Endodermal cell (in vitro differentiated cells): ENCODE data around the gene NT5DC1. TPM values are rescaled to one million over a fixed set of nuclear protein-coding genes. Genes with fewer than 3 reads are reported as not detected.

Experiments
- DNase-seq: peaks from one replicate; pipeline ENCODE4 v3.0.0-alpha.2; 2017
- H3K27ac ChIP-seq: 2 replicates; pipeline ENCODE4 v1.5.1; 2013; ENCODE audit warnings: mild to moderate bottlenecking, low read depth, low read length, moderate library complexity
- H3K27me3 ChIP-seq: 2 replicates; pipeline ENCODE4 v1.6.1; 2013; ENCODE audit warnings: mild to moderate bottlenecking, low read length, moderate library complexity; ENCODE audit not compliant: insufficient read depth, control insufficient read depth, poor library complexity, severe bottlenecking
- H3K36me3 ChIP-seq: 2 replicates; pipeline ENCODE4 v1.7.0; 2013; ENCODE audit warnings: mild to moderate bottlenecking, low read length, moderate library complexity; ENCODE audit not compliant: control insufficient read depth, insufficient read depth
- H3K4me1 ChIP-seq: one replicate; pipeline ENCODE4 v1.7.0; 2013; ENCODE audit warnings: low read length; ENCODE audit not compliant: control insufficient read depth, insufficient read depth
- H3K4me3 ChIP-seq: 2 replicates; pipeline ENCODE4 v1.5.1; 2013; ENCODE audit warnings: mild to moderate bottlenecking, low read length, moderate library complexity
- H3K9ac ChIP-seq: 2 replicates; pipeline ENCODE4 v1.6.1; 2013; ENCODE audit warnings: mild to moderate bottlenecking, low read length, moderate library complexity; ENCODE audit not compliant: poor library complexity, severe bottlenecking; ENCODE audit errors: extremely low read depth
- H3K9me3 ChIP-seq: 2 replicates; pipeline ENCODE4 v1.6.1; 2013; ENCODE audit warnings: mild to moderate bottlenecking, low read length, moderate library complexity; ENCODE audit not compliant: control insufficient read depth
- H3K27ac Mint-ChIP-seq: 2 replicates; pipeline ENCODE4 v1.8.0; 2020; ENCODE audit warnings: mixed read lengths
- H3K27me3 Mint-ChIP-seq: 2 replicates; pipeline ENCODE4 v1.8.0; 2021; ENCODE audit warnings: mild to moderate bottlenecking, mixed read lengths; ENCODE audit not compliant: insufficient read depth
- H3K36me3 Mint-ChIP-seq: 2 replicates; pipeline ENCODE4 v1.8.0; 2020; ENCODE audit warnings: low read depth, mixed read lengths
- H3K4me1 Mint-ChIP-seq: 2 replicates; pipeline ENCODE4 v1.8.0; 2020; ENCODE audit warnings: mixed read lengths
- H3K4me3 Mint-ChIP-seq: 2 replicates; pipeline ENCODE4 v1.8.0; 2020; ENCODE audit warnings: mild to moderate bottlenecking, moderate library complexity, mixed read lengths
- H3K9me3 Mint-ChIP-seq: 2 replicates; pipeline ENCODE4 v1.8.0; 2020; ENCODE audit warnings: mild to moderate bottlenecking, mixed read lengths
- WGBS, 2 experiments: methylation state at CpG; one replicate each; pipeline versions ENCODE4 v1.1.5 to v1.1.7; 2013; ENCODE audit warnings: missing lambda C conversion rate in 2 of 2, mixed read lengths in 1 of 2; ENCODE audit not compliant: insufficient coverage in 1 of 2, insufficient read length in 1 of 2; 5-methylcytosine and 5-hydroxymethylcytosine counted together
- total RNA-seq, 2 donors: library from RNA; stranded (reverse); fragmentation: NEBNext Ultra II Directional in 1 of 2; extraction: Animal tissue kit (Norgen Biotek cat#: 25700) in 1 of 2; gene quantifications; 2 replicates in 1 of 2; 3 replicates in 1 of 2; pipeline ENCODE4 v1.2.1, GENCODE V29; 2021
- TF ChIP-seq, protein P1 (sequence below): fragments of 200-600 bp; sonication (generic); conservative IDR thresholded peaks from 2 replicates; pipeline ENCODE4 v1.5.0; 2021; ENCODE audit warnings: antibody characterized with exemption, mild to moderate bottlenecking

The NT5DC1 gene
- total RNA-seq, 2 donors from 2014 or later = 83.0 to 136 TPM

DNA sequence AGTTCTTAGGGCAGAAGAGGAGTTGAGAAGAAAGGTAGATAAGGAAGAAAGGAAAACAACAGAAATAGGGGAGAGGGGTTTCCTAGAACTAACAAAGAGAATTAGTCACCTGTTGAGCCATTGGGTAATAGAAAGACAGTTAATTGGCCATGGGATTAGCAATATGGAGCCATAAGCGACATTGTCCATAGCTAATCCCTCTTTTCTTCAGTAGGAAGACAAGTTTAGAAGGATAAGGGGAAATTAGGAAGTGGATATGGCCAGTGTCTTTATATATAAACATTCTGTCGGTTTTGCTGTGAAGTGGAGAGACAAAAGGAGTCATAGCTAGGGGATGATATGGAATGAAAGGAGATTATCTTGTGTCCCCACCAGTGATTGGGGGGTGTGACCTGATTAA lies 69.2 kb downstream of the NT5DC1 start:
- TF ChIP-seq, protein P1, sequence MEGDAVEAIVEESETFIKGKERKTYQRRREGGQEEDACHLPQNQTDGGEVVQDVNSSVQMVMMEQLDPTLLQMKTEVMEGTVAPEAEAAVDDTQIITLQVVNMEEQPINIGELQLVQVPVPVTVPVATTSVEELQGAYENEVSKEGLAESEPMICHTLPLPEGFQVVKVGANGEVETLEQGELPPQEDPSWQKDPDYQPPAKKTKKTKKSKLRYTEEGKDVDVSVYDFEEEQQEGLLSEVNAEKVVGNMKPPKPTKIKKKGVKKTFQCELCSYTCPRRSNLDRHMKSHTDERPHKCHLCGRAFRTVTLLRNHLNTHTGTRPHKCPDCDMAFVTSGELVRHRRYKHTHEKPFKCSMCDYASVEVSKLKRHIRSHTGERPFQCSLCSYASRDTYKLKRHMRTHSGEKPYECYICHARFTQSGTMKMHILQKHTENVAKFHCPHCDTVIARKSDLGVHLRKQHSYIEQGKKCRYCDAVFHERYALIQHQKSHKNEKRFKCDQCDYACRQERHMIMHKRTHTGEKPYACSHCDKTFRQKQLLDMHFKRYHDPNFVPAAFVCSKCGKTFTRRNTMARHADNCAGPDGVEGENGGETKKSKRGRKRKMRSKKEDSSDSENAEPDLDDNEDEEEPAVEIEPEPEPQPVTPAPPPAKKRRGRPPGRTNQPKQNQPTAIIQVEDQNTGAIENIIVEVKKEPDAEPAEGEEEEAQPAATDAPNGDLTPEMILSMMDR = no peak

GRCh38 chr6:116170358-116171057 lies 69.9 kb downstream of the NT5DC1 start:
- peaks cover 3% of the 10 kb centered on the region for H3K4me1 ChIP-seq
- no peaks in the 10 kb centered on the region for H3K27me3 ChIP-seq
- no peak overlapping the region for H3K27ac Mint-ChIP-seq
- H3K4me3 ChIP-seq = no peak overlapping the region
- H3K9ac ChIP-seq = no peak overlapping the region
- peaks cover 42% of the 10 kb centered on the region for H3K9me3 ChIP-seq
- H3K27ac ChIP-seq = no peak overlapping the region
- H3K36me3 ChIP-seq = peaks cover 30% of the 10 kb centered on the region
- H3K27me3 Mint-ChIP-seq = no peaks in the 10 kb centered on the region
- 76 to 94% methylated on average over 2 to 5 of the region's 5 CpGs for WGBS, 2 experiments
- H3K4me1 Mint-ChIP-seq = peaks cover 12% of the 10 kb centered on the region
- TF ChIP-seq, protein P1 = no peak
- DNase-seq = peak; percentile 59
- peaks cover 46% of the 10 kb centered on the region for H3K36me3 Mint-ChIP-seq
- no peak overlapping the region for H3K4me3 Mint-ChIP-seq
- H3K9me3 Mint-ChIP-seq = peaks cover 26% of the 10 kb centered on the region

More for the DNA sequence above, 69.2 kb downstream of the NT5DC1 start:
- 91% methylated on average over 2 of the region's 2 CpGs; no CpG with 5 or more reads in 1 of the 2 experiments for WGBS, 2 experiments
- Mint-ChIP-seq H3K27ac (no peak overlapping the region), H3K4me3 (no peak overlapping the region), H3K9me3 (peaks cover 20% of the 10 kb centered on the region), H3K36me3 (peaks cover 46% of the 10 kb centered on the region), H3K27me3 (no peaks in the 10 kb centered on the region), H3K4me1 (peaks cover 12% of the 10 kb centered on the region)
- no peak overlapping the region for H3K27ac ChIP-seq
- no peak overlapping the region for H3K4me3 ChIP-seq
- peaks cover 28% of the 10 kb centered on the region for H3K36me3 ChIP-seq
- H3K27me3 ChIP-seq = no peaks in the 10 kb centered on the region
- H3K9ac ChIP-seq = no peak overlapping the region
- H3K4me1 ChIP-seq = peaks cover 3% of the 10 kb centered on the region
- DNase-seq = no peak
- peaks cover 38% of the 10 kb centered on the region for H3K9me3 ChIP-seq

GRCh38 chr6:116173928-116174327 lies 73.3 kb downstream of the NT5DC1 start:
- no peaks in the 10 kb centered on the region for H3K27me3 ChIP-seq
- H3K9me3 ChIP-seq = peaks cover 25% of the 10 kb centered on the region
- Mint-ChIP-seq H3K27me3 (no peaks in the 10 kb centered on the region), H3K4me3 (no peak overlapping the region), H3K27ac (no peak overlapping the region), H3K9me3 (peaks cover 9% of the 10 kb centered on the region), H3K36me3 (peaks cover 29% of the 10 kb centered on the region), H3K4me1 (peaks cover 22% of the 10 kb centered on the region)
- no peak overlapping the region for H3K9ac ChIP-seq
- TF ChIP-seq, protein P1 = no peak
- 65 to 100% methylated on average over 1 to 3 of the region's 3 CpGs for WGBS, 2 experiments
- peaks cover 10% of the 10 kb centered on the region for H3K4me1 ChIP-seq
- DNase-seq = no peak
- H3K36me3 ChIP-seq = peaks cover 19% of the 10 kb centered on the region
- no peak overlapping the region for H3K27ac ChIP-seq
- H3K4me3 ChIP-seq = no peak overlapping the region
